ENCODE results near the gene HGS. TPM values are rescaled to one million over a fixed set of nuclear protein-coding genes. Genes with fewer than 3 reads are reported as not detected.

The HGS gene, protein sequence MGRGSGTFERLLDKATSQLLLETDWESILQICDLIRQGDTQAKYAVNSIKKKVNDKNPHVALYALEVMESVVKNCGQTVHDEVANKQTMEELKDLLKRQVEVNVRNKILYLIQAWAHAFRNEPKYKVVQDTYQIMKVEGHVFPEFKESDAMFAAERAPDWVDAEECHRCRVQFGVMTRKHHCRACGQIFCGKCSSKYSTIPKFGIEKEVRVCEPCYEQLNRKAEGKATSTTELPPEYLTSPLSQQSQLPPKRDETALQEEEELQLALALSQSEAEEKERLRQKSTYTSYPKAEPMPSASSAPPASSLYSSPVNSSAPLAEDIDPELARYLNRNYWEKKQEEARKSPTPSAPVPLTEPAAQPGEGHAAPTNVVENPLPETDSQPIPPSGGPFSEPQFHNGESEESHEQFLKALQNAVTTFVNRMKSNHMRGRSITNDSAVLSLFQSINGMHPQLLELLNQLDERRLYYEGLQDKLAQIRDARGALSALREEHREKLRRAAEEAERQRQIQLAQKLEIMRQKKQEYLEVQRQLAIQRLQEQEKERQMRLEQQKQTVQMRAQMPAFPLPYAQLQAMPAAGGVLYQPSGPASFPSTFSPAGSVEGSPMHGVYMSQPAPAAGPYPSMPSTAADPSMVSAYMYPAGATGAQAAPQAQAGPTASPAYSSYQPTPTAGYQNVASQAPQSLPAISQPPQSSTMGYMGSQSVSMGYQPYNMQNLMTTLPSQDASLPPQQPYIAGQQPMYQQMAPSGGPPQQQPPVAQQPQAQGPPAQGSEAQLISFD
- total RNA-seq, result 10 to 100 TPM; 51.5 to 90.5 (median 66.6) TPM

DNA sequence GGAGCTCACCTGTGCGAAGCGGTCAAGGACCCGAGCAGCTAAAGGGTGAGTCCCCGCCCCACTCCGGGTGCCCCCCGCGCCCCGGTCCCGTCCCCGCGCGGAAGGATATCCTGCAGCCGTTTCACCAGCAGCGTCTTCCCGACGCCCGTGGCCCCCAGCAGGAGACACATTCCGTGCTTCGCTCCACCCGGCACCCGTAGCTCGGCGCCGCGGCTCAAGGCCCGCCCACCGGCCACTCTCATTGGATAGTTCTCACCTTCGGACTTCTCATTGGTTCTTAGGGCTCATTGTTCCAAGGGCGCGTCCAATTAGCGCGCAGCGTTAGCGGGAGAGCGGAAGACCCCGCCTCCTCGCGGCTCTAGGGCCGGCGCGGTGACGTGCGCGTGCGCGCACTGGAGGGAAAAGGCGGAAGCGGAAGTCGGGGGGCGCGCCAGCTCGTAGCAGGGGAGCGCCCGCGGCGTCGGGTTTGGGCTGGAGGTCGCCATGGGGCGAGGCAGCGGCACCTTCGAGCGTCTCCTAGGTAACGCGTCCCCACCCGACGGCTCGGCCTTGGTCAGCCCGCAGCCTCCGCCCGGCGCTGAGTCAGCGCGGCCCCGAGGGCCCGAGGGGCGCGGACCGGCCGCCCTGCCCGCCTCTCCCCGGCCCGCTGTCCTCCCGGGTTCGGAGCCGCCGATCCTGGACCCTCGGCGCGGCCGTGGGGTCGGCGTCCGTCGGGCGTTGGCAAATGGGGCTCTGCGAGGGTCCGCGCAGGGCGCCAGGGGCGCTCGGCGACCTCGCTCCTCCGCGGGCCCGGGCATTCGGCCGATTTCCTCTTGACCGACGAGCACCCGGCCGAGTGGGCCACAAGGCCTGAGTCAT is at the start of gene HGS, which contains the start of gene ARL16:
Gene HGS (plus strand): TSS at position 428 of the 858 bp plus-strand sequence. CDS start 56 bp downstream, at position 484.
Gene ARL16 (minus strand): TSS at position 214 of the 858 bp plus-strand sequence. CDS start 44 bp downstream, at position 170.
- 0% methylated on average over 3 to 4 of the region's 112 CpGs for WGBS, 2 donors (ENCODE audit: low coverage in 1 of 2)
- peak within 1 kb of the TSS; percentile 60 to 88 (median 88) for H3K27ac ChIP-seq
- TF ChIP-seq, protein P1, sequence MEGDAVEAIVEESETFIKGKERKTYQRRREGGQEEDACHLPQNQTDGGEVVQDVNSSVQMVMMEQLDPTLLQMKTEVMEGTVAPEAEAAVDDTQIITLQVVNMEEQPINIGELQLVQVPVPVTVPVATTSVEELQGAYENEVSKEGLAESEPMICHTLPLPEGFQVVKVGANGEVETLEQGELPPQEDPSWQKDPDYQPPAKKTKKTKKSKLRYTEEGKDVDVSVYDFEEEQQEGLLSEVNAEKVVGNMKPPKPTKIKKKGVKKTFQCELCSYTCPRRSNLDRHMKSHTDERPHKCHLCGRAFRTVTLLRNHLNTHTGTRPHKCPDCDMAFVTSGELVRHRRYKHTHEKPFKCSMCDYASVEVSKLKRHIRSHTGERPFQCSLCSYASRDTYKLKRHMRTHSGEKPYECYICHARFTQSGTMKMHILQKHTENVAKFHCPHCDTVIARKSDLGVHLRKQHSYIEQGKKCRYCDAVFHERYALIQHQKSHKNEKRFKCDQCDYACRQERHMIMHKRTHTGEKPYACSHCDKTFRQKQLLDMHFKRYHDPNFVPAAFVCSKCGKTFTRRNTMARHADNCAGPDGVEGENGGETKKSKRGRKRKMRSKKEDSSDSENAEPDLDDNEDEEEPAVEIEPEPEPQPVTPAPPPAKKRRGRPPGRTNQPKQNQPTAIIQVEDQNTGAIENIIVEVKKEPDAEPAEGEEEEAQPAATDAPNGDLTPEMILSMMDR (IDR thresholded peaks at IDR 0.05), result peak in 1 of 4 experiments; percentile 3
- TF ChIP-seq EP300 (IDR thresholded peaks at IDR 0.05) (no peak), POLR2A (IDR thresholded peaks at IDR 0.05) (peak; percentile 70 to 75), POLR2AphosphoS5 (IDR thresholded peaks at IDR 0.05) (peak; percentile 86)
- H3K4me1 ChIP-seq, result peaks cover 0 to 52% (median 24%) of the 10 kb centered on the region in 3 donors
- H3K27me3 ChIP-seq, result no peaks in the 10 kb centered on the region
- H3K36me3 ChIP-seq, result peaks cover 0 to 61% of the 10 kb centered on the region in 2 donors
- ATAC-seq, result peak; percentile 99
- H3K4me3 ChIP-seq, result peak within 1 kb of the TSS; percentile 88 to 95
- no peaks in the 10 kb centered on the region for H3K9me3 ChIP-seq

DNA sequence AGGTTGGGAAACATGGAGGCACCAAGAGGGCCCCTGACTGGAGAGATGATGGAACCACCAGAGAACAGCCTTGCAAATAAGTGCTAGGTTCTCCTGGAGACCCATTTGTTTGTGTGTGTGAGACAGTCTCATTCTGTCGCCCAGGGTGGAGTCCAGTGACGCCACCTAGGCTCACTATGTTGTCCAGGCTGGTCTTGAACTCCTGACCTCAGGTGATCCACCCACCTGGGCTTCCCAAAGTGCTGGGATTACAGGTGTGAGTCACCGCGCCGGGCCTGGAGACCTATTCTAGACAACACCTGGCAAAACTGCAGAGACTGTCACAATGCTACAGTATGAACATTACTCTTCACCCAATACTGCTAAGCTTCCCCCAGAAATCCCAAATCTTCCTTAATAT is 48.4 kb upstream of the HGS start:
- Histone ChIP-seq H3K36me3 (no peaks in the 10 kb centered on the region), H3K4me1 (peaks cover 3 to 43% (median 13%) of the 10 kb centered on the region in 3 donors), H3K9me3 (no peaks in the 10 kb centered on the region), H3K27me3 (no peaks in the 10 kb centered on the region), H3K27ac (peak overlapping the region in 1 of 4 donors; percentile 90), H3K4me3 (peak overlapping the region in 1 of 2 donors; percentile 75)
- no peak for ATAC-seq
- 100% methylated on average over 2 of the region's 5 CpGs; no CpG with 5 or more reads in 1 of the 2 donors for WGBS, 2 donors (ENCODE audit: low coverage in 1 of 2)
- TF ChIP-seq, protein P1 (IDR thresholded peaks at IDR 0.05), result no peak
- TF ChIP-seq POLR2AphosphoS5 (IDR thresholded peaks at IDR 0.05) (no peak), EP300 (IDR thresholded peaks at IDR 0.05) (no peak), POLR2A (IDR thresholded peaks at IDR 0.05) (no peak)

DNA sequence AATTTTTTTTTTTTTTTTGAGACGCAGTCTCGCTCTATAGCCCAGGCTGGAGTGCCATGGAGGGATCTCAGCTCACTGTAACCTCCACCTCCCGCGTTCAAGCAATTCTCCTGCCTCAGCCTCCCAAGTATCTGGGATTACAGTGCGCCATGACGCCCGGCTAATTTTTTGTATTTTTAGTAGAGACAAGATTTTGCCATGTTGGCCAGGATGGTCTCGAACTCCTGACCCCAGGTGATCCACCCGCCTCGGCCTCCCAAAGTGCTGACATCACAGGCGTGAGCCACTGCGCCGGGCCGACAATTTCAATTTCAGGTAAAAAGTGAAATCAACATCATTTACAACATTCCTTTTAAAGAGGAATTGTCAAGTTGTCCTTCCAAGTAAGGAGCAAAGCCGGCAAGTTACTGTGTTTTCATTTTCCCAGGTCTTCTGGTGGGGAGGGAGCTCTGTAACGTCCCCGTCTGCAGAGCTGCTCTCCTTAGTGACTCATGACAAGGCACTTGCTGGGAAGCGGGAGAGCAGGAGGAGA is 47.8 kb upstream of the HGS start:
- peak overlapping the region; percentile 77 to 96 (median 92) for H3K27ac ChIP-seq
- H3K9me3 ChIP-seq, result no peaks in the 10 kb centered on the region
- no peaks in the 10 kb centered on the region for H3K27me3 ChIP-seq
- no peak for ATAC-seq
- TF ChIP-seq, protein P1 (IDR thresholded peaks at IDR 0.05), result no peak
- TF ChIP-seq EP300 (IDR thresholded peaks at IDR 0.05) (no peak), POLR2AphosphoS5 (IDR thresholded peaks at IDR 0.05) (no peak), POLR2A (IDR thresholded peaks at IDR 0.05) (no peak)
- peaks cover 3 to 43% (median 13%) of the 10 kb centered on the region in 3 donors for H3K4me1 ChIP-seq
- H3K4me3 ChIP-seq, result peak overlapping the region; percentile 73 to 75
- H3K36me3 ChIP-seq, result no peaks in the 10 kb centered on the region
- WGBS, 2 donors (ENCODE audit: low coverage in 1 of 2), result 22 to 40% methylated on average over 1 to 16 of the region's 18 CpGs

DNA sequence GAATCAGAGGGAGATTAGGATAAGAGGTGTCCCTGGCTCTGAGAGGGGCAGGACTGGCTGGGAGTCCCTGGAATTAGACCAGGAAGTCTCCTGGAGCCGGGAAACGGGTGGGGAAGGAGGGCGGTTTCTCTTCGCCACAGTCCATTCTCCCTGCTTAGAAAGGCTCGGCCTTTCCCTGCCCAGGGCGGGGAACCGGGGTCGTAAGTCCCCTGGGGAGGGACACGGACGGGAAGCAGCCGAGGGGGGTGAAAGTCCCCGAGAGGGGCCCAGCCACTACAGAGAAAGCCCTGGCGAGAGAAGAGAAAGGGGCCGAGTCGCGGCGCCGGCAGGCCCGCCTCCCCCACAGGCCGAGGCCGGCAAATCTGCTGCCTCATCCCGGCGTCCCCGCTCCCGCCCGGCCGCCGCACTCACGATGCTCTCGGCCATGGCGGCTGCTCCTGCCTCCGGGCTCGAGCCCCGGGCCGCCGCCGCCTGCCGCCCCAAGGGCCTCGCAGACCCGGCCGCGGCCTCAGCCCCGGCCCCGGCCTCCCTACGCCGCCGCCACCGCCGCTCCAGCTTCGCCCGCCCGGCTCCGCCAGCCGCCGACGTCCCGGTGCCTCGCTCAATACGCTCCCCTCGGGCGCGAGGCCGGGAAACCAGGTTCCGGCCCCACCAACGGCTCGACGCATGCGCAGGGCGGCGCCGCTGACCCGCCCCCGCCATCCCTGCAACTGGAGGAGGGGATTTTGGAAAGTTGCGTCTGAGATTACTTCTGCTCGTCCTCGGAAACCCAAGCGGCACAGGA is 47.1 kb upstream of the HGS start, which contains the start of the genes NPLOC4 and TSPAN10:
Gene NPLOC4 (minus strand): TSS at position 608 of the 784 bp plus-strand sequence. CDS start 182 bp downstream, at position 426.
Gene TSPAN10 (plus strand): TSS at position 692 of the 784 bp plus-strand sequence. CDS start 5,217 bp downstream, outside the sequence.
- H3K27ac ChIP-seq, result peak within 1 kb of the TSS; percentile 77 to 96 (median 92)
- peaks cover 3 to 43% (median 13%) of the 10 kb centered on the region in 3 donors for H3K4me1 ChIP-seq
- H3K4me3 ChIP-seq, result peak within 1 kb of the TSS; percentile 73 to 75
- no peaks in the 10 kb centered on the region for H3K27me3 ChIP-seq
- no peaks in the 10 kb centered on the region for H3K36me3 ChIP-seq
- TF ChIP-seq, protein P1 (IDR thresholded peaks at IDR 0.05), result peak in 1 of 4 experiments; percentile 11
- TF ChIP-seq POLR2AphosphoS5 (IDR thresholded peaks at IDR 0.05) (peak; percentile 88), POLR2A (IDR thresholded peaks at IDR 0.05) (peak; percentile 74 to 90), EP300 (IDR thresholded peaks at IDR 0.05) (no peak)
- ATAC-seq, result peak; percentile 95
- H3K9me3 ChIP-seq, result no peaks in the 10 kb centered on the region
- 3% methylated on average over 8 of the region's 77 CpGs; no CpG with 5 or more reads in 1 of the 2 donors for WGBS, 2 donors (ENCODE audit: low coverage in 1 of 2)

Data from gastroesophageal sphincter (tissue), 4 donors.